IMR-90 (cell line): Measurements from ENCODE around the gene PROSER2.

Experiments used
- POLR2A ChIP-seq: IDR thresholded peaks from 2 replicates; pipeline ENCODE4 v1.6.1; 2012; ENCODE audit warnings: mild to moderate bottlenecking, low read depth, low read length
- TF ChIP-seq, protein P1 (sequence below): conservative IDR thresholded peaks from 2 replicates; pipeline ENCODE4 v1.5.1; 2012; ENCODE audit warnings: mild to moderate bottlenecking, low read depth, low read length, improper control_type of control experiment

DNA sequence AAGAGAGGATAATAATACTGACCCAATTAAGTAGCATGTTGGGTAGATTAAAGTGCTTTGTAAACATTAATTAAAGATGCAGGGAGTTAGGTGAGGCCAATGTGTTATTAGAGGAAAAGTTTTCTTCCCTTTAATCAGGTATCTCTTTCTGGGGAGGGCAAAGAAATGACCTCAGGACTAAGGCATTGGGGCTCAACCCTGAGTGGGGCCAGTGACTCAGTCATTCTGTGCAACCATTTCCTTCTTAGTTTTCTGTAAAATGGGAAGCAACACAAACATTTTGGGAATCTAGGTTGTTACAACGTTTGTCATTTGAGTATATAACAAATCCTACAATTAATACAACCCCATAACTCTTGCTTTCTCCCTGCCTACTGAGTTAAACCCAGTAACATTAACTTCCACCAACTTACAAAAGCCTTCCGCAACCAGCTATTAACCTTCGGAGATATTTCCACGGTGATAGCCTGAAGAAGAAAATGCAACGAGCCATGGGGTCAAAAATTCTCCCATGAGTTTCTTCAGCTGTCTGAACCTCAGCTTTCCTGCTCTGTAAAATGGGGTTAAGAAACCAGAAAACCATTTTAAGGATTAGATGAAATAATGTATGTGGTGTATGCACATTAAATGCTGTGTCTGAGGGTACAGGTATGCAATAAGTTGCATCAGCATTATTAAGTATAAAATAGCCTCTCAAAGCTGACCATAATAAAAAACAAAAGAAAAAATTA is 965 bp upstream of the PROSER2 start:
- no peak for TF ChIP-seq POLR2A
- TF ChIP-seq, protein P1, sequence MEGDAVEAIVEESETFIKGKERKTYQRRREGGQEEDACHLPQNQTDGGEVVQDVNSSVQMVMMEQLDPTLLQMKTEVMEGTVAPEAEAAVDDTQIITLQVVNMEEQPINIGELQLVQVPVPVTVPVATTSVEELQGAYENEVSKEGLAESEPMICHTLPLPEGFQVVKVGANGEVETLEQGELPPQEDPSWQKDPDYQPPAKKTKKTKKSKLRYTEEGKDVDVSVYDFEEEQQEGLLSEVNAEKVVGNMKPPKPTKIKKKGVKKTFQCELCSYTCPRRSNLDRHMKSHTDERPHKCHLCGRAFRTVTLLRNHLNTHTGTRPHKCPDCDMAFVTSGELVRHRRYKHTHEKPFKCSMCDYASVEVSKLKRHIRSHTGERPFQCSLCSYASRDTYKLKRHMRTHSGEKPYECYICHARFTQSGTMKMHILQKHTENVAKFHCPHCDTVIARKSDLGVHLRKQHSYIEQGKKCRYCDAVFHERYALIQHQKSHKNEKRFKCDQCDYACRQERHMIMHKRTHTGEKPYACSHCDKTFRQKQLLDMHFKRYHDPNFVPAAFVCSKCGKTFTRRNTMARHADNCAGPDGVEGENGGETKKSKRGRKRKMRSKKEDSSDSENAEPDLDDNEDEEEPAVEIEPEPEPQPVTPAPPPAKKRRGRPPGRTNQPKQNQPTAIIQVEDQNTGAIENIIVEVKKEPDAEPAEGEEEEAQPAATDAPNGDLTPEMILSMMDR = no peak
